ENCODE results near the gene CBX5. TPM values are rescaled to one million over a fixed set of nuclear protein-coding genes. Genes with fewer than 3 reads are reported as not detected.

CBX5 gene
- total and polyA plus RNA-seq, 12 donors: 13.4 to 53.5 (median 49.1) TPM

DNA sequence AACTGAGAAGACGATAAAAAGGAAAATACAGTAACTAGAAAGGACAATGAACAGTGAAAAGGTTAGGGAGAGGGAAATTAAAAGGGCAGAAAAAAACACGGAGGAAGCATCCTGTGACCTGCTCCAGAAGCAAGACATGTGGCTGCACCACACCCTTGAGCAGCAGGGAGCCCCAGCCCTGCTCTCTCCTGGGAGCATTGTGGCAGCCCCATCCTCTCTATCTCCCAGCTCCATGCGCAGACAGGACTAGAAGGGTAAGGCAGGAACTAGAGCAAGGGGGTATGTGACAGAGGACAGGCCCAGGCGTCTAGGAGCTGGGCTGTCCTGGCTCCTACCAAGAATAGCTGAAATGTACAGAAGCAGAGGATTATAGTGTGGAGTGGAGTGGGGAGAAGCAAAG lies 52.5 kb downstream of the CBX5 start:
- H3K36me3 ChIP-seq: no peaks in the 10 kb centered on the region
- no peaks in the 10 kb centered on the region for H3K27me3 ChIP-seq
- H3K4me1 ChIP-seq: peaks cover 0 to 43% (median 25%) of the 10 kb centered on the region in 9 donors
- no peak for DNase-seq
- 65 to 69% methylated on average over 4 of the region's 4 CpGs for WGBS, 2 donors
- TF ChIP-seq, protein P1, sequence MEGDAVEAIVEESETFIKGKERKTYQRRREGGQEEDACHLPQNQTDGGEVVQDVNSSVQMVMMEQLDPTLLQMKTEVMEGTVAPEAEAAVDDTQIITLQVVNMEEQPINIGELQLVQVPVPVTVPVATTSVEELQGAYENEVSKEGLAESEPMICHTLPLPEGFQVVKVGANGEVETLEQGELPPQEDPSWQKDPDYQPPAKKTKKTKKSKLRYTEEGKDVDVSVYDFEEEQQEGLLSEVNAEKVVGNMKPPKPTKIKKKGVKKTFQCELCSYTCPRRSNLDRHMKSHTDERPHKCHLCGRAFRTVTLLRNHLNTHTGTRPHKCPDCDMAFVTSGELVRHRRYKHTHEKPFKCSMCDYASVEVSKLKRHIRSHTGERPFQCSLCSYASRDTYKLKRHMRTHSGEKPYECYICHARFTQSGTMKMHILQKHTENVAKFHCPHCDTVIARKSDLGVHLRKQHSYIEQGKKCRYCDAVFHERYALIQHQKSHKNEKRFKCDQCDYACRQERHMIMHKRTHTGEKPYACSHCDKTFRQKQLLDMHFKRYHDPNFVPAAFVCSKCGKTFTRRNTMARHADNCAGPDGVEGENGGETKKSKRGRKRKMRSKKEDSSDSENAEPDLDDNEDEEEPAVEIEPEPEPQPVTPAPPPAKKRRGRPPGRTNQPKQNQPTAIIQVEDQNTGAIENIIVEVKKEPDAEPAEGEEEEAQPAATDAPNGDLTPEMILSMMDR (IDR thresholded peaks at IDR 0.05): no peak
- no peak for ATAC-seq
- no peak overlapping the region for H3K4me3 ChIP-seq
- H3K9me3 ChIP-seq: no peaks in the 10 kb centered on the region
- no peak overlapping the region for H3K27ac ChIP-seq
- intact Hi-C loops (cut with DNase I): loop anchor here in 4 of 10 donors (10.0 kb wide), 3 partner anchors 57 to 137 kb away; partner anchors contain the start of genes GPR84 (in 2 of the 4), CBX5 (in 1 of the 4), COPZ1 (in 1 of the 4) and HNRNPA1 (in 1 of the 4)

DNA sequence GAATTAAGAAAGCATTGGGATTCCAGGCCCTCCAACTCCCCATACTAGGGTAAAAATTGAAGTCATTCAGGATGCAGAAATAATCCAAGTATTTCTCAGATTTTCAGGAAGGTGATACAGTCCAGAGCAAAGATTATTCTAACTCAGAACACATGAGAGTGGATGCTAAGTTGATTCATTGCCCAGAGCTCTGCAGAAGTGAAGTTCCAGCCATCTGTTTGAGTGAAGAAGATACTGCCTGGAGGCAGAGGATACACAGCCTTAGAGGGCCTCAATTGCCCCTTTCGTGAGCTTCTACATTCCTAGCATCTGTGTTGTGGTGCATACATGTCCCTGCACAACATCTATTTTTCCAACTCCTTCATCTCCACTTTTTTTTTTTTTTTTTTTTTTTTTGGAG lies 54.3 kb downstream of the CBX5 start:
- intact Hi-C loops (cut with DNase I): loop anchor here in 4 of 10 donors (10.0 kb wide), 3 partner anchors 59 to 139 kb away; partner anchors contain the start of genes GPR84 (in 2 of the 4), CBX5 (in 1 of the 4), COPZ1 (in 1 of the 4) and HNRNPA1 (in 1 of the 4)
- 92 to 94% methylated on average over 1 of the region's 1 CpG for WGBS, 2 donors
- Histone ChIP-seq H3K36me3 (no peaks in the 10 kb centered on the region), H3K27ac (no peak overlapping the region), H3K27me3 (no peaks in the 10 kb centered on the region), H3K4me1 (peaks cover 0 to 34% (median 20%) of the 10 kb centered on the region in 9 donors), H3K4me3 (no peak overlapping the region), H3K9me3 (no peaks in the 10 kb centered on the region)
- no peak for ATAC-seq
- TF ChIP-seq, protein P1 (IDR thresholded peaks at IDR 0.05): no peak
- no peak for DNase-seq

DNA sequence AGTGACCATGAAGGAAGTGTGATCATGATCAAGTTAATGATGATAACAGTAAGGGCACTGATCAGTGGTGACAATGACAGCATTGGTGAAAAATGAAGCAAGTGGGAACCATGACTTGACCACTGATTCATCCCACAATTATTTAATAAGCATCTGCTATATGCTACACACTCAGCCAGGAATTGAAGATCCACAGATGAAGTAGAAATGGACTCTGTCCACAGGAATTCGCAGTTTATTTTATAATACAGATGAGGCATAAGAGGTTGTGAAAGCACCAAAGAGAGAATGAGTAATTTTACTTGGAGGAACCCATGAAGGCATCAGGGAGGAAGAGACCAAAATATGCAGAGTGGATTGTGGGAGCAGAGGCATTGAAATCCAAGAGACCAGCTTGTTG lies 57.3 kb downstream of the CBX5 start:
- DNase-seq (no peak), ATAC-seq (no peak)
- TF ChIP-seq, protein P1 (IDR thresholded peaks at IDR 0.05): no peak
- Histone ChIP-seq H3K9me3 (no peaks in the 10 kb centered on the region), H3K4me3 (no peak overlapping the region), H3K27ac (no peak overlapping the region), H3K36me3 (no peaks in the 10 kb centered on the region), H3K4me1 (peaks cover 0 to 22% (median 6%) of the 10 kb centered on the region in 9 donors), H3K27me3 (peaks cover 0 to 17% (median 3%) of the 10 kb centered on the region in 7 donors)
- WGBS, 2 donors: 88 to 92% methylated on average over 1 of the region's 1 CpG
- intact Hi-C loops (cut with DNase I): loop anchor here in 7 of 10 donors (5.0 to 10.0 kb wide), 5 partner anchors 62 to 142 kb away; partner anchors contain the start of genes GPR84 (in 5 of the 7), CBX5 (in 1 of the 7), COPZ1 (in 1 of the 7) and HNRNPA1 (in 1 of the 7)

DNA sequence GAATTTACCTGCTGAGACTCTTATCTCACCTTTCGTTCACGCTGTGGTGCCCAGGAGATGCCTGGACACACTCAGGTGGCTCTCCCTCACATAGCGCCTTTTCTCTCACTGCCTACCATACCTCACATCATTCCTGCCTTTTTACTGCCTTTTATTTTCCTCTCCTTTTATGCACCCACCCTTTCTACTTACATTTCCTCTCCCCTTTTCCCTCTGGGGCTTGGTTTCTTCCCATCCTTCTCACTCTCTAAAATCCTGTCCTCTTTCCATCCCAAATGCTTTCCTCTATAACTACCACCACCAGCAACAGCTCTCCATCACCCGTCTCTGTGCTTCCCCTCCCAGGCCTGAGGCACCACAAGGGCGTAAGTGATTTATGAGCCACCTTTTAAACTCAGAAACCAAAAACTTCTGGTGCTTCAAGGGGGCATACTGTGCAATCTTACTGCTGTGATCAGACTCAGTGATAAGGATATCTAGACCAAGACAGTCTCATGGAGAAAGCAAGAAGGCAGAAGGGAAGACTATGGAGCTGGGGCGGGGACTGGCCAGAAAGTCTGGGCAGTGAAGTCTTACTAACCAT lies 58.4 kb downstream of the CBX5 start:
- DNase-seq (no peak), ATAC-seq (no peak)
- Histone ChIP-seq H3K4me3 (no peak overlapping the region), H3K27me3 (peaks cover 0 to 24% (median 5%) of the 10 kb centered on the region in 7 donors), H3K36me3 (no peaks in the 10 kb centered on the region), H3K27ac (no peak overlapping the region), H3K4me1 (peaks cover 0 to 27% (median 17%) of the 10 kb centered on the region in 9 donors), H3K9me3 (no peaks in the 10 kb centered on the region)
- intact Hi-C loops (cut with DNase I): loop anchor here in 9 of 10 donors (2.0 to 10.0 kb wide), 7 partner anchors 63 to 147 kb away; partner anchors contain the start of genes GPR84 (in 5 of the 9), CBX5 (in 1 of the 9), COPZ1 (in 1 of the 9) and HNRNPA1 (in 1 of the 9)
- 84 to 93% methylated on average over 6 of the region's 6 CpGs for WGBS, 2 donors
- TF ChIP-seq, protein P1 (IDR thresholded peaks at IDR 0.05): no peak

Data from heart right ventricle (tissue), 16 donors.